WTC11 (cell line): Measurements from ENCODE around the gene UBASH3A. TPM values are rescaled to one million over a fixed set of nuclear protein-coding genes. Genes with fewer than 3 reads are reported as not detected.

Source experiments
- ATAC-seq: fragments of 200-7000 bp; cut with Tn5 transposase; 2 replicates; pipeline ENCODE4 v1.10.0; 2021; ENCODE audit warnings: mild to moderate bottlenecking, moderate library complexity
- CTCF ChIA-PET: fragments of 300-600 bp; sonication (Branson Sonifier 250); formaldehyde crosslinking; loops from one replicate; lab custom pipeline; 2021; ENCODE audit warnings: antibody characterized with exemption; lab: Charles Lee
- POLR2A ChIA-PET: fragments of 350-600 bp; sonication (Branson Sonifier 250); formaldehyde crosslinking; loops from one replicate; lab custom pipeline; 2021; ENCODE audit warnings: antibody characterized with exemption; lab: Charles Lee
- DNase-seq: peaks from one replicate; pipeline ENCODE4 v3.0.0; 2021; ENCODE audit warnings: low spot score
- H3K27ac Mint-ChIP-seq: 2 replicates; pipeline ENCODE4 v1.8.0; 2021; ENCODE audit warnings: mixed read lengths
- H3K27me3 Mint-ChIP-seq: 2 replicates; pipeline ENCODE4 v1.8.0; 2021; ENCODE audit warnings: low read depth, mild to moderate bottlenecking, moderate library complexity, mixed read lengths
- H3K36me3 Mint-ChIP-seq: 2 replicates; pipeline ENCODE4 v1.8.0; 2021; ENCODE audit warnings: mixed read lengths
- H3K4me1 Mint-ChIP-seq: 2 replicates; pipeline ENCODE4 v1.8.0; 2022; ENCODE audit warnings: mixed read lengths
- H3K4me3 Mint-ChIP-seq: 2 replicates; pipeline ENCODE4 v1.8.0; 2021; ENCODE audit warnings: mild to moderate bottlenecking, moderate library complexity, mixed read lengths
- H3K9me3 Mint-ChIP-seq: 2 replicates; pipeline ENCODE4 v1.8.0; 2021; ENCODE audit warnings: mixed read lengths
- ARID4B ChIP-seq: sonication (generic); formaldehyde crosslinking; IDR thresholded peaks from 2 replicates; pipeline ENCODE4 v1.8.0; 2023; ENCODE audit warnings: missing genetic modification reagents, mild to moderate bottlenecking, borderline replicate concordance
- EMX1 ChIP-seq: fragments of 250-450 bp; sonication (Bioruptor Pico); IDR thresholded peaks from 2 replicates; pipeline ENCODE4 v1.8.0; 2021; ENCODE audit warnings: mild to moderate bottlenecking
- ESRRA ChIP-seq: sonication (generic); formaldehyde crosslinking; IDR thresholded peaks from 2 replicates; pipeline ENCODE4 v1.8.1; 2022; ENCODE audit warnings: mild to moderate bottlenecking, missing genetic modification reagents, borderline replicate concordance
- GABPB1 ChIP-seq: sonication (generic); formaldehyde crosslinking; IDR thresholded peaks from 2 replicates; pipeline ENCODE4 v1.8.1; 2023; ENCODE audit warnings: mild to moderate bottlenecking, missing genetic modification reagents
- JAZF1 ChIP-seq: fragments of 250-450 bp; sonication (Bioruptor Pico); IDR thresholded peaks from 2 replicates; pipeline ENCODE4 v1.9.0; 2021; ENCODE audit warnings: moderate library complexity, mild to moderate bottlenecking, inconsistent platforms
- JUN ChIP-seq: sonication (generic); formaldehyde crosslinking; IDR thresholded peaks from 2 replicates; pipeline ENCODE4 v1.8.0; 2023; ENCODE audit warnings: mild to moderate bottlenecking, missing genetic modification reagents
- MLX ChIP-seq: sonication (generic); formaldehyde crosslinking; IDR thresholded peaks from 2 replicates; pipeline ENCODE4 v1.8.1; 2023; ENCODE audit warnings: mild to moderate bottlenecking, missing genetic modification reagents, moderate library complexity
- NFE2L1 ChIP-seq: sonication (generic); formaldehyde crosslinking; IDR thresholded peaks from 2 replicates; pipeline ENCODE4 v1.8.1; 2023; ENCODE audit warnings: missing genetic modification reagents
- PRRX2 ChIP-seq: fragments of 250-450 bp; sonication (Bioruptor Pico); IDR thresholded peaks from 2 replicates; pipeline ENCODE4 v1.8.0; 2021; ENCODE audit warnings: mild to moderate bottlenecking
- RELA ChIP-seq: sonication (generic); formaldehyde crosslinking; IDR thresholded peaks from 2 replicates; pipeline ENCODE4 v1.8.1; 2022; ENCODE audit warnings: missing genetic modification reagents, mild to moderate bottlenecking, borderline replicate concordance
- TCF7 ChIP-seq: sonication (generic); formaldehyde crosslinking; IDR thresholded peaks from 2 replicates; pipeline ENCODE4 v1.8.0; 2022; ENCODE audit warnings: mild to moderate bottlenecking, low read depth, missing genetic modification reagents, moderate library complexity
- ZNF121 ChIP-seq: sonication (generic); formaldehyde crosslinking; IDR thresholded peaks from 2 replicates; pipeline ENCODE4 v1.8.0; 2023; ENCODE audit warnings: missing genetic modification reagents
- ZNF396 ChIP-seq: fragments of 250-450 bp; sonication (Bioruptor Pico); IDR thresholded peaks from 2 replicates; pipeline ENCODE4 v1.8.0; 2021; ENCODE audit warnings: mild to moderate bottlenecking, moderate library complexity, borderline replicate concordance
- ZNF416 ChIP-seq: fragments of 250-450 bp; sonication (Bioruptor Pico); IDR thresholded peaks from 2 replicates; pipeline ENCODE4 v1.9.0; 2021; ENCODE audit warnings: mild to moderate bottlenecking, inconsistent platforms
- ZNF423 ChIP-seq: fragments of 250-450 bp; sonication (Bioruptor Pico); IDR thresholded peaks from 2 replicates; pipeline ENCODE4 v2.1.2; 2022; ENCODE audit warnings: mild to moderate bottlenecking, moderate library complexity
- ZSCAN18 ChIP-seq: fragments of 250-450 bp; sonication (Bioruptor Pico); IDR thresholded peaks from 2 replicates; pipeline ENCODE4 v2.1.2; 2022; ENCODE audit warnings: mild to moderate bottlenecking, moderate library complexity
- total RNA-seq: library from RNA; stranded (reverse); gene quantifications from 3 replicates; pipeline ENCODE4 v1.2.3, GENCODE V29; 2021
- TF ChIP-seq, protein P1 (sequence below): fragments of 250-450 bp; sonication (Bioruptor Pico); IDR thresholded peaks from 2 replicates; pipeline ENCODE4 v1.9.0; 2021; ENCODE audit warnings: mild to moderate bottlenecking
- TF ChIP-seq, protein P2 (sequence below): sonication (generic); formaldehyde crosslinking; IDR thresholded peaks from 2 replicates; pipeline ENCODE4 v1.8.1; 2022; ENCODE audit warnings: missing genetic modification reagents, borderline replicate concordance
- TF ChIP-seq, protein P3 (sequence below): fragments of 250-450 bp; sonication (Bioruptor Pico); IDR thresholded peaks from 2 replicates; pipeline ENCODE4 v1.9.0; 2021; ENCODE audit warnings: mild to moderate bottlenecking, borderline replicate concordance
- TF ChIP-seq, protein P4 (sequence below): sonication (generic); formaldehyde crosslinking; IDR thresholded peaks from 2 replicates; pipeline ENCODE4 v1.8.0; 2022; ENCODE audit warnings: mild to moderate bottlenecking, missing genetic modification reagents

Gene UBASH3A
- total RNA-seq, 1 experiment from 2014 or later: not detected

- TF ChIP-seq ARID4B (no peak), ZNF396 (no peak), ESRRA (no peak), JAZF1 (no peak), ZNF416 (CRISPR knock-in tag) (no peak), ZNF121 (CRISPR knock-in tag) (no peak), PRRX2 (CRISPR knock-in tag) (no peak), MLX (CRISPR knock-in tag) (no peak), RELA (CRISPR knock-in tag) (no peak)
- TF ChIP-seq, protein P1, sequence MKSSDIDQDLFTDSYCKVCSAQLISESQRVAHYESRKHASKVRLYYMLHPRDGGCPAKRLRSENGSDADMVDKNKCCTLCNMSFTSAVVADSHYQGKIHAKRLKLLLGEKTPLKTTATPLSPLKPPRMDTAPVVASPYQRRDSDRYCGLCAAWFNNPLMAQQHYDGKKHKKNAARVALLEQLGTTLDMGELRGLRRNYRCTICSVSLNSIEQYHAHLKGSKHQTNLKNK (CRISPR knock-in tag): no peak
- TF ChIP-seq, protein P2, sequence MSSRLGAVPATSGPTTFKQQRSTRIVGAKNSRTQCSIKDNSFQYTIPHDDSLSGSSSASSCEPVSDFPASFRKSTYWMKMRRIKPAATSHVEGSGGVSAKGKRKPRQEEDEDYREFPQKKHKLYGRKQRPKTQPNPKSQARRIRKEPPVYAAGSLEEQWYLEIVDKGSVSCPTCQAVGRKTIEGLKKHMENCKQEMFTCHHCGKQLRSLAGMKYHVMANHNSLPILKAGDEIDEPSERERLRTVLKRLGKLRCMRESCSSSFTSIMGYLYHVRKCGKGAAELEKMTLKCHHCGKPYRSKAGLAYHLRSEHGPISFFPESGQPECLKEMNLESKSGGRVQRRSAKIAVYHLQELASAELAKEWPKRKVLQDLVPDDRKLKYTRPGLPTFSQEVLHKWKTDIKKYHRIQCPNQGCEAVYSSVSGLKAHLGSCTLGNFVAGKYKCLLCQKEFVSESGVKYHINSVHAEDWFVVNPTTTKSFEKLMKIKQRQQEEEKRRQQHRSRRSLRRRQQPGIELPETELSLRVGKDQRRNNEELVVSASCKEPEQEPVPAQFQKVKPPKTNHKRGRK: no peak
Observed at GRCh38 chr21:42447182-42447581, 43.5 kb downstream of the UBASH3A start (continued).

DNA sequence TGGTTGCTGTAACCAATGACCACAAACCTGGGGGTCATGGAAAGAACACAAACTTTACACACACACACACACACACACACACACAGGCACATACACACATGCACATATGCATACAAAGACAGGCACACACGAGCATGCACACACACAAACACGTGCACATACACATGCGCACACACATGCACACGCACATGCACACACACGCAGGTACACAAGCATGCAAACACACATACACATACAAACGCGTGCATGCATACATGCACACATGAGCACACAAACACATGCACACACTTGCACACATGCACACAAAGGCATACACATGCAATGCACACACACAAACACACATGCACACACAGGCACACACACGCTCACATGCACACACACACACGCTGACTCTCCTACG is 44.0 kb downstream of the UBASH3A start:
- Mint-ChIP-seq H3K27ac (no peak overlapping the region), H3K27me3 (no peaks in the 10 kb centered on the region; the same call in 1 of the 2 replicates)

DNA sequence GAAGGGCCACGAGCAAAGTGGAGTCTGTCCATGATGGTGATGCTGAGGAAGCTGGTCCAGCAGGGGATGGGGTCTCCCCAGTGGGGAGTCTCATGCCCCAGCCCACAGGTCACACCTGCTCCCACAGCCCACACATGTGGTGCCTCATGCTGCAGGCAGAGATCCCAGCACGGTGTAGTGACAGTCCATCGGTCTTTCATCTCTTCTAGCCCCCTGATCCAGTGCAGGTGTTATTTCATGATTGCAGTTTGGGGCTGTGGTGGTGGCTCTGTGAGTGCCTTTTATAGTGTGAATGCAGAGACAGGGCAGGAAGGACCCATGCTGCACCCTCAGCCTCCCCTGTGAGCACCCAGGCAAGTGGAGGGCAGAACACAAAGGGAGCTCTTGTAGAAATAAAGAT is 45.0 kb downstream of the UBASH3A start:
- Mint-ChIP-seq H3K9me3 (no peaks in the 10 kb centered on the region), H3K4me1 (peaks cover 15% of the 10 kb centered on the region), H3K27me3 (no peaks in the 10 kb centered on the region; the same call in 1 of the 2 replicates), H3K4me3 (no peak overlapping the region), H3K36me3 (no peaks in the 10 kb centered on the region), H3K27ac (no peak overlapping the region)
- ChIA-PET POLR2A (no interaction called here), CTCF (interaction anchor here (1.0 to 2.8 kb wide), 2 partner anchors 138 to 190 kb away, joined by 3 to 22 read pairs; no protein-coding TSS in a partner anchor)
- ATAC-seq (no peak), DNase-seq (no peak)
- TF ChIP-seq GABPB1 (CRISPR knock-in tag) (no peak), ZNF423 (CRISPR knock-in tag) (no peak), EMX1 (CRISPR knock-in tag) (no peak), TCF7 (CRISPR knock-in tag) (no peak), ZSCAN18 (CRISPR knock-in tag) (no peak)
- TF ChIP-seq, protein P3, sequence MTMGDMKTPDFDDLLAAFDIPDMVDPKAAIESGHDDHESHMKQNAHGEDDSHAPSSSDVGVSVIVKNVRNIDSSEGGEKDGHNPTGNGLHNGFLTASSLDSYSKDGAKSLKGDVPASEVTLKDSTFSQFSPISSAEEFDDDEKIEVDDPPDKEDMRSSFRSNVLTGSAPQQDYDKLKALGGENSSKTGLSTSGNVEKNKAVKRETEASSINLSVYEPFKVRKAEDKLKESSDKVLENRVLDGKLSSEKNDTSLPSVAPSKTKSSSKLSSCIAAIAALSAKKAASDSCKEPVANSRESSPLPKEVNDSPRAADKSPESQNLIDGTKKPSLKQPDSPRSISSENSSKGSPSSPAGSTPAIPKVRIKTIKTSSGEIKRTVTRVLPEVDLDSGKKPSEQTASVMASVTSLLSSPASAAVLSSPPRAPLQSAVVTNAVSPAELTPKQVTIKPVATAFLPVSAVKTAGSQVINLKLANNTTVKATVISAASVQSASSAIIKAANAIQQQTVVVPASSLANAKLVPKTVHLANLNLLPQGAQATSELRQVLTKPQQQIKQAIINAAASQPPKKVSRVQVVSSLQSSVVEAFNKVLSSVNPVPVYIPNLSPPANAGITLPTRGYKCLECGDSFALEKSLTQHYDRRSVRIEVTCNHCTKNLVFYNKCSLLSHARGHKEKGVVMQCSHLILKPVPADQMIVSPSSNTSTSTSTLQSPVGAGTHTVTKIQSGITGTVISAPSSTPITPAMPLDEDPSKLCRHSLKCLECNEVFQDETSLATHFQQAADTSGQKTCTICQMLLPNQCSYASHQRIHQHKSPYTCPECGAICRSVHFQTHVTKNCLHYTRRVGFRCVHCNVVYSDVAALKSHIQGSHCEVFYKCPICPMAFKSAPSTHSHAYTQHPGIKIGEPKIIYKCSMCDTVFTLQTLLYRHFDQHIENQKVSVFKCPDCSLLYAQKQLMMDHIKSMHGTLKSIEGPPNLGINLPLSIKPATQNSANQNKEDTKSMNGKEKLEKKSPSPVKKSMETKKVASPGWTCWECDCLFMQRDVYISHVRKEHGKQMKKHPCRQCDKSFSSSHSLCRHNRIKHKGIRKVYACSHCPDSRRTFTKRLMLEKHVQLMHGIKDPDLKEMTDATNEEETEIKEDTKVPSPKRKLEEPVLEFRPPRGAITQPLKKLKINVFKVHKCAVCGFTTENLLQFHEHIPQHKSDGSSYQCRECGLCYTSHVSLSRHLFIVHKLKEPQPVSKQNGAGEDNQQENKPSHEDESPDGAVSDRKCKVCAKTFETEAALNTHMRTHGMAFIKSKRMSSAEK: no peak
- TF ChIP-seq, protein P4, sequence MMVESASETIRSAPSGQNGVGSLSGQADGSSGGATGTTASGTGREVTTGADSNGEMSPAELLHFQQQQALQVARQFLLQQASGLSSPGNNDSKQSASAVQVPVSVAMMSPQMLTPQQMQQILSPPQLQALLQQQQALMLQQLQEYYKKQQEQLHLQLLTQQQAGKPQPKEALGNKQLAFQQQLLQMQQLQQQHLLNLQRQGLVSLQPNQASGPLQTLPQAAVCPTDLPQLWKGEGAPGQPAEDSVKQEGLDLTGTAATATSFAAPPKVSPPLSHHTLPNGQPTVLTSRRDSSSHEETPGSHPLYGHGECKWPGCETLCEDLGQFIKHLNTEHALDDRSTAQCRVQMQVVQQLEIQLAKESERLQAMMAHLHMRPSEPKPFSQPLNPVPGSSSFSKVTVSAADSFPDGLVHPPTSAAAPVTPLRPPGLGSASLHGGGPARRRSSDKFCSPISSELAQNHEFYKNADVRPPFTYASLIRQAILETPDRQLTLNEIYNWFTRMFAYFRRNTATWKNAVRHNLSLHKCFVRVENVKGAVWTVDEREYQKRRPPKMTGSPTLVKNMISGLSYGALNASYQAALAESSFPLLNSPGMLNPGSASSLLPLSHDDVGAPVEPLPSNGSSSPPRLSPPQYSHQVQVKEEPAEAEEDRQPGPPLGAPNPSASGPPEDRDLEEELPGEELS (CRISPR knock-in tag): no peak
- TF ChIP-seq, protein P1 (CRISPR knock-in tag): no peak

More for the DNA sequence above, 44.0 kb downstream of the UBASH3A start:
- POLR2A ChIA-PET: no interaction called here
- Mint-ChIP-seq H3K9me3 (no peaks in the 10 kb centered on the region), H3K36me3 (no peaks in the 10 kb centered on the region), H3K4me3 (no peak overlapping the region), H3K4me1 (peaks cover 12% of the 10 kb centered on the region)
- ATAC-seq (no peak), DNase-seq (no peak)
- no peak for TF ChIP-seq JUN (CRISPR knock-in tag)
- TF ChIP-seq NFE2L1 (CRISPR knock-in tag): no peak
- CTCF ChIA-PET: no interaction called here
